22Rv1 (cell line): ENCODE results near the gene ELOVL7.

Experiments
- CTCF ChIP-seq: fragments of 450-650 bp; IDR thresholded peaks from 2 replicates; pipeline ENCODE4 v1.5.1; 2017; ENCODE audit warnings: mild to moderate bottlenecking
- ZFX ChIP-seq: fragments of 450-650 bp; IDR thresholded peaks from 2 replicates; pipeline ENCODE4 v1.6.1; 2017; ENCODE audit warnings: antibody characterized with exemption, borderline replicate concordance

GRCh38 chr5:60743511-60744314 lies 100.4 kb downstream of the ELOVL7 start:
- TF ChIP-seq CTCF (no peak), ZFX (no peak)
